IPS-18c (cell line): Measurements from ENCODE around the gene GNS.

Source experiments
- H3K4me3 ChIP-seq: 2 replicates; pipeline ENCODE4 v1.7.0; 2013; ENCODE audit warnings: low read depth, mild to moderate bottlenecking, low read length, moderate library complexity; ENCODE audit not compliant: insufficient read depth
- H3K9me3 ChIP-seq: one replicate; pipeline ENCODE4 v1.6.1; 2013; ENCODE audit warnings: mild to moderate bottlenecking, low read length, moderate library complexity; ENCODE audit not compliant: control insufficient read depth, insufficient read depth

Gene GNS

GRCh38 chr12:64745980-64746379 lies 13.2 kb downstream of the GNS start:
- H3K4me3 ChIP-seq, result no peak overlapping the region
- H3K9me3 ChIP-seq, result no peaks in the 10 kb centered on the region

DNA sequence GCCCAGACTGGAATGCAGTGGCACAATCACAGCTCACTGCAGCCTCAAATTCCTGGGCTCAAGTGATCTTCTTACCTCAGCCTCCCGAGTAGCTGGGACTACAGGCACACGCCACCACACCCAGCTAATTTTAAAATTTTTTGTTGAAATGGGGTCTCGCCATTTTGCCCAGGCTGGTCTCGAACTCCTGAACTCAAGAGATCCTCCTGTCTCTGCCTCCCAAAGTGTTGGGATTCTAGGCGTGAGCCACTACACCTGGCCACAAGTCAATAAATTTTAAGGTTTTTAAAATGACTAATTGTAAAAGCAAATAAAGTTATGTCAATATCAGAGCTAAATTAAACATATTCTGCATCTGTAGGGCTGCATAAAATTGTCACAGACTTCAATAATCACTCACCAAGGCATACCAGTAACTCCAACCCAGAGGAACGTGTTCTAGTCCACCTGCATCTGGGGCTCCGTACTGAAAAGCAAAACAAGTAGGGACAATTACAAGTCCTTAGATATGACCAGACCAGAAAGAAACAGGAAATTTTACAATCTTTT lies 13.9 kb downstream of the GNS start:
- no peak overlapping the region for H3K4me3 ChIP-seq
- H3K9me3 ChIP-seq, result no peaks in the 10 kb centered on the region

- Histone ChIP-seq H3K4me3 (no peak overlapping the region), H3K9me3 (no peaks in the 10 kb centered on the region)
Observed at GRCh38 chr12:64744422-64745258, 14.6 kb downstream of the GNS start.

- H3K4me3 ChIP-seq, result no peak overlapping the region
Observed at GRCh38 chr12:64743206-64743605, 16.0 kb downstream of the GNS start.

GRCh38 chr12:64742416-64742815 lies 16.8 kb downstream of the GNS start:
- H3K4me3 ChIP-seq, result no peak overlapping the region
- no peaks in the 10 kb centered on the region for H3K9me3 ChIP-seq

More at GRCh38 chr12:64743206-64743605, 16.0 kb downstream of the GNS start:
- no peaks in the 10 kb centered on the region for H3K9me3 ChIP-seq

- no peak overlapping the region for H3K4me3 ChIP-seq
- no peaks in the 10 kb centered on the region for H3K9me3 ChIP-seq
Observed at GRCh38 chr12:64740646-64741045, 18.6 kb downstream of the GNS start.

DNA sequence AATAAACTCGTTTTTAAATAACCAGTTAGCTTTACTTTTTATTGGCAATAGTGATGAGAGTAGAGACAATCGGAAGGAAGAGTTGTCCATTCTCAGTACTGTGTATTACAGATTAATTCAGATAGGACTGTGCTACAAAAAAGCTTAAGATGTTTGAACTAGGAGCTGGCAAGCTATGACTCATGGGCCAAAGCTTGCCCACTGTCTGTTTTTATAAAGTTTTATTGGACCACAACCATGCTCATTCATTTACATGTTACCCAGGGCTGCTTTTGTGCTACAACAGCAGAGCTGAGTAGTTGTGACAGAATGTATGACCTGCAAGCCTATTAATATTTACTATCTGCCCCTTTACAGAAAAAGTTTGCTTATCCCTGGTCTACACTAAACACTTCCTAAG lies 19.4 kb downstream of the GNS start:
- Histone ChIP-seq H3K9me3 (no peaks in the 10 kb centered on the region), H3K4me3 (no peak overlapping the region)

- H3K9me3 ChIP-seq, result no peaks in the 10 kb centered on the region
- H3K4me3 ChIP-seq, result no peak overlapping the region
Observed at GRCh38 chr12:64737539-64737938, 21.7 kb downstream of the GNS start.

GRCh38 chr12:64736771-64737170 lies 22.4 kb downstream of the GNS start:
- no peaks in the 10 kb centered on the region for H3K9me3 ChIP-seq
- H3K4me3 ChIP-seq, result no peak overlapping the region

GRCh38 chr12:64735442-64735841 lies 23.8 kb downstream of the GNS start:
- Histone ChIP-seq H3K4me3 (no peak overlapping the region), H3K9me3 (no peaks in the 10 kb centered on the region)

DNA sequence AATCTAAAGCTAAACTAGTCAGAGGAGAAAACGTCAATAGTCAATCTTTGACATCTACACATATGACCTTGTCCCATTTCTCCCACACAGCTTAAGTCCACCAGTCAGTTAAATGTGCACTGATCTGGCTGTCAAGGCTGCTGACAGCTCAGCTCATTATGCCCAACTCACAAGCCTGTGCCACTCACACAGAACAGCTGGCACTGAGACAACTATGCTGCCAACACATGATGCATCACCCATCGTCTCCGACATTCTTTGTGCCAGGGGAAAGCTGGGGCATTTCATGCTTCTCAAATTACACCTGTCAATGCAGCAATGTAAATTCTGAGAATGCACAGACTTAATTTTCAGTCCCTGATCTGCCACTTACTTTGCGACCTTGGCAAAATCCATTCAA lies 25.3 kb downstream of the GNS start:
- H3K4me3 ChIP-seq, result no peak overlapping the region
- H3K9me3 ChIP-seq, result no peaks in the 10 kb centered on the region

DNA sequence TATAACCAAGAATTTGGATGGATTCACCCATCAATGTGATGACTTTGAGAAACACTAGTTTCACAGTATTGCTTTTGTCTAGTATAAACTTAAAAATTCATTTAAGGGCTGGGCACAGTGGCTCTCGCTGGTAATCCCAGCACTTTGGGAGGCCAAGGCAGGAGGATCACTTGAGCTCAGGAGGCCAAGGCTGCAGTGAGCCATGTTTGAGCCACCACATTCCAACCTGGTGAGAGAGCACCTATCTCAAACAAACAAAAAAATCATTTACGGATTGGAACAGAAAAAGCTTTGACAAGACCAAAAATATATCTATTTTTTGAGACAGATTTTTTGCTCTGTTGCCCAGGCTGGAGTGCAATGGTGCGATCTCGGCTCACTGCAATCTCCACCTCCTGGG lies 27.5 kb downstream of the GNS start:
- Histone ChIP-seq H3K9me3 (no peaks in the 10 kb centered on the region), H3K4me3 (no peak overlapping the region)

DNA sequence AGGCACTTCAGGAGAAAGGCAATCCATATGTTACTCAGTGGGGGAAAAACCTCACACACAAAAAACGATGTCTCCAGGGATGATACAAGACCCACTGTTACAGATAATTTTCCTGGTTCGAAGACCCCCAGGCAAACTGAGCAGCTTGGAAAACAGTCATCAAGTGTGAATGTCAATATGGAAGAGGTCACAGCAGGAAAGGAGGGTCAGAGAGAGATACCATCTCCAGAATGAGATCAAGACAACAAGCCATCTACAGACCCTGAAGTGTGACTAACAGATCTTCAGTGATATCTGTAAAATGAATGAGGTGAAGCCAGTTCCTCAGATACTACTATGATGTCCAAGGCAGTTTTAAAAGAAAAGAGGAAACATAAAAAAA lies 28.6 kb downstream of the GNS start:
- Histone ChIP-seq H3K4me3 (no peak overlapping the region), H3K9me3 (no peaks in the 10 kb centered on the region)

DNA sequence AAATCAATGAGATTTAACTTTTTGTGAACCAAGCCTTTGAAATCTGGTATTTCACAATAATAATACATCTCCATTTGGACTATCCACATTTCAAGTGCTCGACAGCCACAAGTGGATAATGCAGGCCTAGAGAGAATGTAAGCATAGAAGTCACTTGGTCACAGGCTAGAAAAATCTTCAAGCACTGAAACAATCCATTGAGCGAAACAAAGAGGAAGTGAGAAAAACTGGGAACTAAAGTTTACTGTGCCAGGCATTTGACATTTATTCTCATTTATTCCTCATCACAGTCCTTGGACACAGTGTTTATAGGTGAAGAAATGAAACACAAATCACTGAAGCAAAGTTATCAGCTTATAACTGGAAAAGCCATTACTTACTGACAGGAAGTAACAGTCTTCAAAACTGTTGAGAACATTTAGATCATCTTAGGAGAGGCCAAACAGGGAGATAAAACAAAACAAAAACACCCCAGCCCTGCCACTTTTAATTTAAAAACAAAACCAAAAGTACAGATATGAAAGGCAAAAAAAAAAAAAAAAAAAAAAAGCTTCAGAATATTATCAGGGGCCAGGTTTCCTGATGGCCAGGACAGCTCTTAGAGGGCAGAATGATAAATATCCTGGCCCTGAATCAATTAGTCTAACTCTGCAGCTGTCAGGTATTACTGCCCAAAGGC lies 29.2 kb downstream of the GNS start:
- H3K4me3 ChIP-seq, result no peak overlapping the region
- H3K9me3 ChIP-seq, result no peaks in the 10 kb centered on the region

DNA sequence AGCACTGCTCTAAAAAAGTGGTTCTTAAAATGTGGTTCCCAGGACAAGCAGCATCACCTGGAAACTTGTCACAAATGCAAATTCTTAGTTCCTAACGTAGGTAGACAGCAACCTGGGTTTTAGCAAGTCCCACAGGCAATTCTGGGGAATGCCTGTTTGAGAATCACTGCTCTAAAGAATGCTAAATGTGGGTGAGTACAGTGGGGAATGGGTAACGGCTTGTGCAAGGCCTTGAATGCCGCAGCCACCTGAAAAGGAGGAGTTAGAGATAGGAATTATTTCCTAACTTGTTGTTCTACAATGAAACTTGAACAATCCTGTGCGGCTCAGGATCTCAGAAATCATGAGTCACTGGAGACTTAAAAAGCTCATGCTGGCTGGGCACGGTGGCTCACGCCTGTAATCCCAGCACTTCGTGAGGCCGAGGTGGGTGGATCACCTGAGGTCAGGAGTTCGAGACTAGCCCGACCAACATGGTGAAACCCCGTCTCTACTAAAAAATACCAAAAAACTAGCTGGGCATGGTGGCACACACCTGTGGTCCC lies 34.9 kb downstream of the GNS start:
- no peaks in the 10 kb centered on the region for H3K9me3 ChIP-seq
- H3K4me3 ChIP-seq, result no peak overlapping the region

DNA sequence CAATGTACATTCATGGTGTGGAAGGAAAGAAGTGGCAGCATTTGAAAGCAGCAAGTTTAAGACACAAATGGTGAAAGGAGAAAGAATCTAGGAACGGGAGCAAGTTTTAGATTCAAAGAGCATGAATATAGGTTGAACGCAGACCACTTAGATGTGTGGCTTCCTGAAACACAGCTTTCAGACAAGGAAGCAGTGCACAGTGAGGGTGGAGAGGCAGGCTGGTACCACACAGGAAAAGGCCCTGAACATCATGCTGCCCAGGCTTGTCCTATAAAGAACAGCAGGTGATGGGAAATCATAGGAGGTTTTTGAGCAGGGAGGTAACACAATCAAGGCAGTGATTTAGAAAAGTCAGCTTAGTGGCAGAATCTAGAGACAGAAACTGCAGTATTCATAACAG lies 35.6 kb downstream of the GNS start:
- Histone ChIP-seq H3K9me3 (no peaks in the 10 kb centered on the region), H3K4me3 (no peak overlapping the region)

- no peak overlapping the region for H3K4me3 ChIP-seq
Observed at GRCh38 chr12:64722835-64723234, 36.4 kb downstream of the GNS start.

DNA sequence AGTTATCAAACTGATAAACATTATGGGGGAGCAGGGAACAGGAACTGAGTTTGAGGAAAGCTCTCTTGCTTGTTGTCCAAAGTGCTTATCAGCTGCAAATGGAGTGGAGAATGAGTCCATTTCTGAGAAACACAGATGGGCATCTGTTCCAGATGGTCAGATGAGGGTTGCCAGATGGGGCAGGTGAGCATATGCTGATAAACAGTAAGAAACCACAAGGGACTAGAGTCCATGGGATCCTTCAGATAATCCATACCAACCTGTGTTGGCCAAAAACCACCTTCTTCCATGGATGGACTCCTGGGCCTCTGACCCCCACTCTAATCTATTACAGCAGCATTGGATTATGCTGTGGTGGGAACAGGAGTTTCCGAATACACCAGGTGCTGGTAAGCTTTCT lies 38.3 kb downstream of the GNS start:
- Histone ChIP-seq H3K9me3 (no peaks in the 10 kb centered on the region), H3K4me3 (no peak overlapping the region)

More at GRCh38 chr12:64722835-64723234, 36.4 kb downstream of the GNS start:
- no peaks in the 10 kb centered on the region for H3K9me3 ChIP-seq
